PC-3 (cell line): ENCODE results near the gene RYR2. TPM values are rescaled to one million over a fixed set of nuclear protein-coding genes. Genes with fewer than 3 reads are reported as not detected.

ENCODE experiments used
- ATAC-seq: fragments of 200-7000 bp; cut with Tn5 transposase; 2 replicates; pipeline ENCODE4 v1.9.1; 2020; ENCODE audit warnings: mild to moderate bottlenecking, moderate library complexity
- BruUV-seq: library from RNA; stranded (reverse); fragments of 400-500 nt; replicated peaks from 2 replicates; lab custom pipeline; 2021; lab: Mats Ljungman, UMichigan
- CTCF ChIA-PET: fragments of 300-600 bp; sonication (Branson Sonifier 250); formaldehyde crosslinking; loops from one replicate; lab custom pipeline; 2022; ENCODE audit warnings: antibody characterized with exemption; lab: Charles Lee
- POLR2A ChIA-PET: fragments of 300-600 bp; sonication (Branson Sonifier 250); formaldehyde crosslinking; loops from one replicate; lab custom pipeline; 2022; ENCODE audit warnings: antibody characterized with exemption; ENCODE audit not compliant: unreplicated experiment; lab: Charles Lee
- DNase-seq: peaks from one replicate; pipeline ENCODE4 v3.0.0-alpha.2; 2015
- H2AFZ ChIP-seq: fragments of 300-600 bp; sonication (generic); 2 replicates; pipeline ENCODE4 v1.6.0; 2016; ENCODE audit warnings: antibody characterized with exemption, low read length
- H3F3A ChIP-seq: fragments of 300-600 bp; sonication (generic); one replicate; pipeline ENCODE4 v1.6.0; 2017; ENCODE audit warnings: antibody characterized with exemption, low read length, control low read depth, mild to moderate bottlenecking; ENCODE audit not compliant: unreplicated experiment
- H3K27ac ChIP-seq: fragments of 300-600 bp; sonication (generic); 2 replicates; pipeline ENCODE4 v1.5.1; 2016; ENCODE audit warnings: mild to moderate bottlenecking, low read length
- H3K27me3 ChIP-seq: fragments of 300-600 bp; sonication (generic); 2 replicates; pipeline ENCODE4 v1.6.1; 2016; ENCODE audit warnings: low read length, mixed read lengths
- H3K36me3 ChIP-seq: fragments of 300-600 bp; sonication (generic); 2 replicates; pipeline ENCODE4 v1.6.1; 2016; ENCODE audit warnings: low read depth, mixed run types, low read length, mixed read lengths
- H3K4me1 ChIP-seq: fragments of 300-600 bp; sonication (generic); 2 replicates; pipeline ENCODE4 v1.5.1; 2016; ENCODE audit warnings: low read length; ENCODE audit not compliant: insufficient read depth
- H3K4me2 ChIP-seq: fragments of 300-600 bp; sonication (generic); 2 replicates; pipeline ENCODE4 v1.6.0; 2016; ENCODE audit warnings: low read length
- H3K4me3 ChIP-seq: fragments of 300-600 bp; sonication (generic); 2 replicates; pipeline ENCODE4 v1.5.1; 2016; ENCODE audit warnings: mild to moderate bottlenecking, low read length, mixed read lengths
- H3K79me2 ChIP-seq: fragments of 300-600 bp; sonication (generic); 2 replicates; pipeline ENCODE4 v1.6.1; 2017; ENCODE audit warnings: low read length, mixed read lengths
- H3K9ac ChIP-seq: fragments of 300-600 bp; sonication (generic); 2 replicates; pipeline ENCODE4 v1.6.0; 2016; ENCODE audit warnings: mild to moderate bottlenecking, low read length
- H3K9me2 ChIP-seq: fragments of 300-600 bp; sonication (generic); replicated peaks from 2 replicates; pipeline ENCODE4 v1.6.1; 2016; ENCODE audit warnings: mixed run types, low read length, mixed read lengths
- H3K9me3 ChIP-seq: fragments of 300-600 bp; sonication (generic); 2 replicates; pipeline ENCODE4 v1.6.1; 2016; ENCODE audit warnings: low read length, mixed read lengths
- H4K20me1 ChIP-seq: fragments of 300-600 bp; sonication (generic); 2 replicates; pipeline ENCODE4 v1.6.1; 2016; ENCODE audit warnings: low read length, mixed read lengths
- EZH2 ChIP-seq: fragments of 300-600 bp; sonication (generic); IDR thresholded peaks from one replicate; pipeline ENCODE4 v1.6.1; 2017; ENCODE audit warnings: antibody characterized with exemption, mild to moderate bottlenecking, low read length; ENCODE audit not compliant: unreplicated experiment
- EZH2phosphoT487 ChIP-seq: fragments of 300-600 bp; sonication (generic); IDR thresholded peaks from 2 replicates; pipeline ENCODE4 v1.6.1; 2018; ENCODE audit warnings: mild to moderate bottlenecking, antibody characterized with exemption, low read length, borderline replicate concordance
- intact Hi-C: fragments of 100-400 bp; cut with micrococcal nuclease; formaldehyde crosslinking; loops from 2 replicates; pipeline ENCODE4 v1.9.0; 2023
- total RNA-seq: library from RNA; depleted of rRNA; stranded (reverse); fragments of >200 nt; gene quantifications from 2 replicates; pipeline ENCODE4 v1.2.3, GENCODE V29; 2014
- TF ChIP-seq, protein P1 (sequence below): fragments of 300-600 bp; sonication (generic); conservative IDR thresholded peaks from 2 replicates; pipeline ENCODE4 v1.5.1; 2017; ENCODE audit warnings: antibody characterized with exemption, low read depth, mild to moderate bottlenecking, low read length

Gene RYR2
- total RNA-seq, 1 experiment from 2014 or later: not detected

DNA sequence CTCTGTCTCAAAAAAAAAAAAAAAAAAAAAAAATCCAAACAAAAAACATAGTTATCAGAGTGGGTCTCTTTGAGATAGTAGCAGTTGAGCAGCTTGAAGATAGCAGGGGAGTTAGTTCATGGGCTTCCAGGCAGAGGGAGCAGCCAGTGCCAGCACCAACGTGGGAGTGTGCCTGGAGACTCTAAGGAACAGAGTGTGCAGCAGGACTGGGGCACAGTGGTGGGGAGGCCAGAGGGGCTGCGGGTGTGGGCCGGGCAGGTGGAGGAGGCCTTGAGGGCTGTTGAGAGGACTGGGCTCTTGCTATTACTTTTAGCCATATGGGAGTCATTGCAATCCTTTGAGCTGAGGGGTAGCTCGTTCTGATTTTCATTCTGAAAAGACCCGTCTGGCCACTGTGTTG is 63.8 kb downstream of the RYR2 start:
- TF ChIP-seq EZH2phosphoT487 (no peak), EZH2 (no peak)
- TF ChIP-seq, protein P1, sequence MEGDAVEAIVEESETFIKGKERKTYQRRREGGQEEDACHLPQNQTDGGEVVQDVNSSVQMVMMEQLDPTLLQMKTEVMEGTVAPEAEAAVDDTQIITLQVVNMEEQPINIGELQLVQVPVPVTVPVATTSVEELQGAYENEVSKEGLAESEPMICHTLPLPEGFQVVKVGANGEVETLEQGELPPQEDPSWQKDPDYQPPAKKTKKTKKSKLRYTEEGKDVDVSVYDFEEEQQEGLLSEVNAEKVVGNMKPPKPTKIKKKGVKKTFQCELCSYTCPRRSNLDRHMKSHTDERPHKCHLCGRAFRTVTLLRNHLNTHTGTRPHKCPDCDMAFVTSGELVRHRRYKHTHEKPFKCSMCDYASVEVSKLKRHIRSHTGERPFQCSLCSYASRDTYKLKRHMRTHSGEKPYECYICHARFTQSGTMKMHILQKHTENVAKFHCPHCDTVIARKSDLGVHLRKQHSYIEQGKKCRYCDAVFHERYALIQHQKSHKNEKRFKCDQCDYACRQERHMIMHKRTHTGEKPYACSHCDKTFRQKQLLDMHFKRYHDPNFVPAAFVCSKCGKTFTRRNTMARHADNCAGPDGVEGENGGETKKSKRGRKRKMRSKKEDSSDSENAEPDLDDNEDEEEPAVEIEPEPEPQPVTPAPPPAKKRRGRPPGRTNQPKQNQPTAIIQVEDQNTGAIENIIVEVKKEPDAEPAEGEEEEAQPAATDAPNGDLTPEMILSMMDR: no peak
- ChIA-PET CTCF (no interaction called here), POLR2A (no interaction called here)
- no peak overlapping the region for H3K27ac ChIP-seq
- no peaks in the 10 kb centered on the region for H3K4me1 ChIP-seq
- peaks cover 21% of the 10 kb centered on the region for H3K27me3 ChIP-seq
- H3F3A ChIP-seq: no peaks in the 10 kb centered on the region
- BruUV-seq: no TSS peak
- no peak overlapping the region for H2AFZ ChIP-seq
- H4K20me1 ChIP-seq: no peaks in the 10 kb centered on the region
- H3K9ac ChIP-seq: no peak overlapping the region
- no peaks in the 10 kb centered on the region for H3K36me3 ChIP-seq
- H3K79me2 ChIP-seq: no peaks in the 10 kb centered on the region
- H3K4me3 ChIP-seq: no peak overlapping the region
- ATAC-seq (no peak), DNase-seq (no peak)
- H3K4me2 ChIP-seq: no peak overlapping the region
- H3K9me3 ChIP-seq: no peaks in the 10 kb centered on the region
- intact Hi-C loops: no loop called here
- no peaks in the 10 kb centered on the region for H3K9me2 ChIP-seq

DNA sequence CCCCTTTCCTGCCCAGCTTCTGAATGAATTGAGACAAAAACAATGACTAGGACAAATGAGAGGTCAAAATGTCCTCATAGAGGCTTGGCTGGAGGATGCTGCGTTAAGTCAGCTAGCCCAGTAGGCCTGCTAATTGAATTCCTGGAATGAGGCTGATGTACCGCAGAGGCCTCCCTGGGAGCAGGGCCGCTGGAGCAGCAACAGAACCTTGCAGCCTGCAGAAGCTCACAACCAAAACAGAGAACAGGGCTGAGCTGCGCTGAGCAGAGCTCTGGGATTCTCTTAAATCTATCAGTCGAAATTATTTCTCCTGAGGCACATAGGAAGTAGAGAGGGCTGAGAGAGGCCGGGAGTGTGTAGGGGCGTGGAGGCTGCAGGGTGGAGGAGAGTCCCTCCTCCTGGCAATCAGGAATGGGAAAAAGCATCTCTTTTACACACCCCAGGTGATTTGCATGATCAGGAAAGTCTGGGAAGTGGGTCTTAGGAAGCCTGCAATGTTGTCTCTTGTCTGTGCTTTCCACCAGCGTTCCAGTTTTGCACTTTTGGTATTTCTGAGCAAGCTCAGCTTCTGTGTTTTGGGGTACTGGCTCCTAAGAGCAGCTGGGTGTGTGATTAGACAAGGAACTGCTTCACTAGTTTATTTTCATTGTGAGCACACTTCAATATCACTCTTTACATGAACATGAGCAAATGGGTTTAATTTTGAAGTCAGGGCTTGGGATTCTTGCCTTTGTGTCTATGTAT is 66.5 kb downstream of the RYR2 start:
- no peaks in the 10 kb centered on the region for H3K79me2 ChIP-seq
- peaks cover 21% of the 10 kb centered on the region for H3K27me3 ChIP-seq
- BruUV-seq: no TSS peak
- POLR2A ChIA-PET: no interaction called here
- CTCF ChIA-PET: no interaction called here
- no peak for DNase-seq
- intact Hi-C loops: no loop called here
- no peak overlapping the region for H3K4me2 ChIP-seq
- no peaks in the 10 kb centered on the region for H3K9me3 ChIP-seq
- H2AFZ ChIP-seq: no peak overlapping the region
- no peaks in the 10 kb centered on the region for H3K36me3 ChIP-seq
- no peak overlapping the region for H3K4me3 ChIP-seq
- no peak overlapping the region for H3K9ac ChIP-seq
- no peaks in the 10 kb centered on the region for H4K20me1 ChIP-seq
- H3K27ac ChIP-seq: no peak overlapping the region
- no peaks in the 10 kb centered on the region for H3K4me1 ChIP-seq
- no peaks in the 10 kb centered on the region for H3K9me2 ChIP-seq
- TF ChIP-seq, protein P1: no peak
- no peak for TF ChIP-seq EZH2
- TF ChIP-seq EZH2phosphoT487: no peak
- ATAC-seq: no peak
- no peaks in the 10 kb centered on the region for H3F3A ChIP-seq

DNA sequence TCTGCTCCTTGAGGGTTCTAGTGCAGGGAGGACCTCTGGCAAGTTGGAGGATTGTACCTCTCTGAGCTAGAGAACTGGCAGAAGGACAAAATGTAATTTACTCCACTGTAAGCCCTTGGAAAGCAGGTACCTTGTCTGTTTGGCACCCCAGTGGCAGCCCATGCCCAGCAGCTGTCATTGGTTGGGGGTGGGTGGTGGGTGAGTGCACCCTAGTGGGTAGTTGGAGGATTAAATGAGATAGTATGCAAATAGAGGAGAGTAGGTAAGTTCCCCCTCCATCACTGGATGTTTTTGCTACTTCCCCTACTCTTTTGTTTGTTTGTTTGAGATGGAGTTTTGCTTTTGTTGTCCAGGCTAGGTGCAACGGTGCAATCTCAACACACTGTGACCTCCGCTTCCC is 69.8 kb downstream of the RYR2 start:
- BruUV-seq: no TSS peak
- intact Hi-C loops: no loop called here
- CTCF ChIA-PET: no interaction called here

More for the DNA sequence above, 69.8 kb downstream of the RYR2 start:
- no peak for DNase-seq
- Histone ChIP-seq H4K20me1 (no peaks in the 10 kb centered on the region), H3K9me3 (no peaks in the 10 kb centered on the region), H3K9ac (no peak overlapping the region), H3K9me2 (no peaks in the 10 kb centered on the region), H3K79me2 (no peaks in the 10 kb centered on the region), H3K4me3 (no peak overlapping the region), H3K4me1 (no peaks in the 10 kb centered on the region), H3F3A (no peaks in the 10 kb centered on the region), H3K36me3 (no peaks in the 10 kb centered on the region), H3K27ac (no peak overlapping the region), H3K27me3 (peaks cover 1% of the 10 kb centered on the region; the same call in 1 of the 2 replicates), H3K4me2 (no peak overlapping the region), H2AFZ (no peak overlapping the region)
- ATAC-seq: no peak
- no peak for TF ChIP-seq EZH2
- TF ChIP-seq, protein P1: no peak
- no peak for TF ChIP-seq EZH2phosphoT487
- POLR2A ChIA-PET: no interaction called here
